KOPT-K1 (cell line): ENCODE data around the gene RNU1-3.
"Not testable (repeated sequence)": the region's sequence is repeated elsewhere in the genome, so short reads cannot be mapped to it uniquely, and the experiment has no call there.

Experiments
- H3K27ac ChIP-seq: fragments of 200-600 bp; sonication (generic); 2 replicates; pipeline ENCODE4 v1.5.1; 2016; ENCODE audit warnings: antibody characterized with exemption, mild to moderate bottlenecking, low read depth, low read length; ENCODE audit not compliant: poor library complexity, severe bottlenecking
- H3K36me3 ChIP-seq: fragments of 200-600 bp; sonication (generic); 2 replicates; pipeline ENCODE4 v1.5.1; 2017; ENCODE audit warnings: antibody characterized with exemption, mild to moderate bottlenecking, low read length, moderate library complexity; ENCODE audit not compliant: insufficient read depth
- H3K9me3 ChIP-seq: fragments of 200-600 bp; sonication (generic); 2 replicates; pipeline ENCODE4 v1.5.1; 2017; ENCODE audit warnings: antibody characterized with exemption, low read length, mild to moderate bottlenecking; ENCODE audit not compliant: insufficient read depth, poor library complexity, severe bottlenecking

Gene RNU1-3

GRCh38 chr1:16684152-16684551 lies 17.4 kb upstream of the RNU1-3 start:
- H3K9me3 ChIP-seq, H3K36me3 ChIP-seq, H3K27ac ChIP-seq: not testable (repeated sequence)

GRCh38 chr1:16682803-16683202 lies 16.1 kb upstream of the RNU1-3 start:
- H3K9me3 ChIP-seq, H3K36me3 ChIP-seq, H3K27ac ChIP-seq: not testable (repeated sequence)

- H3K36me3 ChIP-seq, H3K9me3 ChIP-seq, H3K27ac ChIP-seq: not testable (repeated sequence)
Measured at GRCh38 chr1:16680366-16680765, 13.6 kb upstream of the RNU1-3 start.

DNA sequence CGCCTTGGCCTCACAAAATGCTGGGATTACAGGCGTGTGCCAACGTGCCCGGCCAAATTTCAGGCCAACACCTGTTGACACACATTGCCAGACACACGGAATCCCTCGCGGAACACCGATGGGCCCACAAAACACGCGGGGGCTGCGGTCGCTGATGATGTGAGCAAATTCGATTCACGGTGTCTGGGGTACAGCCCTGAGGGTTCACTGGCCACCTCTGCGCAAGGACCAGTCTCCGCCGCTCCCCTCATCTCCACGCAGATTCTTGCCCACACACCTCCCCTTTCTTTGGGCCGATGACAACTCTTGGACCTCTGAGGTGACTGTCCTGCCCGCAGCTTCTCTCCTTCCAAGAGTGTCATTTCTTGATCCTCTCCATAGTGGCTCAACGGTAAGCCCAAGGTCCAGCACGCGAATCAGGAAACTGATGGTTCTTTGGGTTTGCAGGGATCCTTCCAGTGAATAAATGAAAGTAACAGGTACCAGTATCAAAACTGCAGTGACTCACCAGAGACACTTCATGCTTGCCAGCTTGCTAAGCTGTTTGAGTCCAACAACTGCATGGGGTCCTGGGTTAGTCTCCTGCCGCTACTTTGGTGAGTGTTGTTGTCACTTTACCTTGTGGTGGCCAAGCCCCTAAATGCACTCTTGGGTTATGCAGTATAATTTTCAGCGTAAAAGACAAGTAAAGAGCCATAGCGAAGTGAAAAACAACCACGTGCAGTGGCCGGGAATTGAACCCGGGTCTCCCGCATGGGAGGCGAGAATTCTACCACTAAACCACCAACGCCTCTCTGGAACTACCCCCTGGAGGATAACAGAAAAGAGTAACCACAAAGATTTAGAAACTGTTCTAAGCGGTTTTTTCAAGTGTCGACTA lies 11.0 kb upstream of the RNU1-3 start:
- Histone ChIP-seq H3K27ac (no peak overlapping the region), H3K9me3 (no peaks in the 10 kb centered on the region), H3K36me3 (no peaks in the 10 kb centered on the region)

DNA sequence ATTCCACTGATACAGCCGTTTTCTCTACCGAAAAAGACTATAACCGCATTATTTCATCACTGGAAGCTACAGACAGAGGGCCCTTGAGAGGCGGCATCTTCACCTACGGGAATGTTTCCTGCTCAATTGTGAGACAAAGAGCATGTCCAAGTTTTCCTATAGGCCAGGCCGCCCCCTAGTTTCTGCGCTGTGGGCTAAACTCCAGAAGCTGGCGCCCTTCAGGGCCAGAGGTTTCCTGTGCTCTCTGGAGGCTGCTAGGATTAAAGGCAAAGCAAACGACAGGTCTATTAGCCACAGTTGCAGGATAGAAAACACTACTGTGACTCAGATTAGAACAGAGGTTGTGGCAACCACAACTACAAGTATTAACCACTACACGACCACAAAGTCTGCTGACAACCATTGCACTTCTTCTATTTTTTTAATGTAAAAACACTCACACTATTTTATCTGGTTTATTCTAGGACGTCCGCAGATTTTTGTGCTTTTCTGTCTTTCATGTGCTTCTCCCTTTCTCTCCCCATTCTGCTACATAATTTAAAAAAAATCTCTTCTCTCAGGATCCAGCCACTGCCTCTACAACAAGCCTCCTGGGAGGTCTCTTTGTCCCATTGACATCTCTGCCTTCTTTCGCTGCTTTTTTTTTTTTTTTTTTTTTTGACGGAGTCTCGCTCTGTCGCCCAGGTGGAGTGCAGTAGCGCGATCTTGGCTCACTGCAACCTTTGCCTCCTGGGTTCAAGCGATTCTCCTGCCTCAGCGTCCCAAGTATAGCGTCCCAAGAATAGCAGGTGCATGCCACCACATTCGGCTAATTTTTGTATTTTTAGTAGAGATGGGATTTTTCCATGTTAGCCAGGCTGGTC lies 10.1 kb upstream of the RNU1-3 start:
- not testable (repeated sequence) for H3K36me3 ChIP-seq, H3K9me3 ChIP-seq, H3K27ac ChIP-seq

GRCh38 chr1:16675118-16675510 lies 8.4 kb upstream of the RNU1-3 start:
- not testable (repeated sequence) for H3K36me3 ChIP-seq

DNA sequence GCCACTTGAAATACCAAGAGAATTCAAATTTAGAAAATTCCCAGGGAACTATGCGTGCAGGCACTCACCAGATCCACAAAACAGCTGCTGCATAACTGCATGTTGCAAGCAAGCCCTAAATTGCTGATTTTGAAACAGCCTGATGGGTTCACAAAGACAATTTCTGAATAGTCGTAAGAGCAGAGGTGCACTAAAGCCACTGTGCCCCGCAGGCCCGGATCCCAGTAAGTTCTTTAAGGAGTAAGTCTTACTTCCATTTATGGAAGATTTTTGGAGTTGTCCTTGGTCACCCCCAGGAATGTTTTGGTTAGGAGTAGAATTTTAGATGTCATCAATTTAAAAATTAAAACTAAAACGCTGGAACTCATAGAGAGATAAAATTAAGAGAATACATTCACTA lies 7.2 kb upstream of the RNU1-3 start:
- not testable (repeated sequence) for H3K36me3 ChIP-seq, H3K9me3 ChIP-seq, H3K27ac ChIP-seq

More at GRCh38 chr1:16675118-16675510, 8.4 kb upstream of the RNU1-3 start:
- not testable (repeated sequence) for H3K9me3 ChIP-seq, H3K27ac ChIP-seq

GRCh38 chr1:16665836-16666235 lies 912 bp downstream of the RNU1-3 start:
- H3K27ac ChIP-seq, H3K36me3 ChIP-seq, H3K9me3 ChIP-seq: not testable (repeated sequence)

DNA sequence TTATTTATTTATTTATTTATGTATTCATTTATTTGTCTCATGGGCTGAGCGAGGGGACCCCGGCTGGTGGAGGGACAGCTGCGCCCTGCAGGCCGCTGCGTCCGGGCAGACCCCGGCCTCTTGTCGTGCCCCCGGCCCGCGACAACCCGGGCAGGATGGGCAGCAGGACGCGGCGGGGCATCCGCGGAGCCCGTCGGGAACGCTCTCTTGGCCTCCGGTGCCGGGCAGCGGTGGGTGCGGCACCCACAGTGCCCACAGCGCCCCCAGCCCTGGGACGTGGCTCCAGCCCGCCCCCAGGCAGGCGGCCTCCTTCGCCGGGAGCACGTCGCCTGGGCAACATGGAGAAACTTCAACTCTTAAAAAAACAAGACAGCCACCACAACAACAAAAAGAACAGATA lies 8.5 kb downstream of the RNU1-3 start:
- H3K27ac ChIP-seq, H3K9me3 ChIP-seq, H3K36me3 ChIP-seq: not testable (repeated sequence)

- H3K36me3 ChIP-seq, H3K27ac ChIP-seq, H3K9me3 ChIP-seq: not testable (repeated sequence)
Measured at GRCh38 chr1:16656981-16657683, 9.6 kb downstream of the RNU1-3 start.

GRCh38 chr1:16656574-16656973 lies 10.2 kb downstream of the RNU1-3 start:
- not testable (repeated sequence) for H3K36me3 ChIP-seq, H3K9me3 ChIP-seq, H3K27ac ChIP-seq

DNA sequence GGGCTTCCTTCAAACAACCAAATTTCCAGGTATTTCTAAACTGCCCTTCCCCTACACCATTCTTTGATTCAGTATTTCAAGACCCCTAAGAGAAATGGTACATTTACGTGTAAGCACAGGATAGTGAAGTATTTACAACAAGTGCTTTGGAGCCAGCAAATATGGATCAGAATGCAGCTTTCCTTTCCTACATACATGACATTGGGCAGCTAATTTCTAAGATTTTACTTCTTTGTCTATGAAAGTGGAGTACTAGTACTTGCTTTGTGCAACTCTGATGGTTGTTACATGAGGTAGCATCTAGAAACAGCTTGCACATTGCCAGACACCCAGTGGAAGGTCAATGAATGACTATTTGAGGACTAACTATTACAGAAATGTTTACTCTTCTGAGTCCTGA lies 15.2 kb downstream of the RNU1-3 start:
- not testable (repeated sequence) for H3K36me3 ChIP-seq, H3K27ac ChIP-seq, H3K9me3 ChIP-seq

- not testable (repeated sequence) for H3K36me3 ChIP-seq, H3K27ac ChIP-seq, H3K9me3 ChIP-seq
Measured at GRCh38 chr1:16649960-16650359, 16.8 kb downstream of the RNU1-3 start.

DNA sequence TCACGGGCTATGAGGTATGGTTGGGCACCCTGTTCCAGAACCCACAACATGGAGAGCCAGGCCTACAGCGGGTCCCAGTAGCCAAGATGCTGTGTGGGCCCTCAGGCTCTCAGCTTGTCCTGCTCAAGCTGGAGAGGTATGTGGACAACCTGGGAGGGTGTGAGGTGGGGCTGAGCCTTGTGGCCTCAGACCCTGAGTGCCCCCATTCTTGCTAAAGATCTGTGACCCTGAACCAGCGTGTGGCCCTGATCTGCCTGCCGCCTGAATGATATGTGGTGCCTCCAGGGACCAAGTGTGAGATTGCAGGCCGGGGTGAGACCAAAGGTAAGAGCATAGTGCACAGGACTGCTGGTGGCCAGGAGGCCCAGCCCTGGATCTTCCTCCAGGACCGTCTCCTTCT lies 17.4 kb downstream of the RNU1-3 start:
- not testable (repeated sequence) for H3K36me3 ChIP-seq, H3K9me3 ChIP-seq, H3K27ac ChIP-seq

GRCh38 chr1:16648756-16649155 lies 18.0 kb downstream of the RNU1-3 start:
- H3K36me3 ChIP-seq, H3K27ac ChIP-seq, H3K9me3 ChIP-seq: not testable (repeated sequence)
